ENCODE results near the gene ZIC4.

The ZIC4 gene

DNA sequence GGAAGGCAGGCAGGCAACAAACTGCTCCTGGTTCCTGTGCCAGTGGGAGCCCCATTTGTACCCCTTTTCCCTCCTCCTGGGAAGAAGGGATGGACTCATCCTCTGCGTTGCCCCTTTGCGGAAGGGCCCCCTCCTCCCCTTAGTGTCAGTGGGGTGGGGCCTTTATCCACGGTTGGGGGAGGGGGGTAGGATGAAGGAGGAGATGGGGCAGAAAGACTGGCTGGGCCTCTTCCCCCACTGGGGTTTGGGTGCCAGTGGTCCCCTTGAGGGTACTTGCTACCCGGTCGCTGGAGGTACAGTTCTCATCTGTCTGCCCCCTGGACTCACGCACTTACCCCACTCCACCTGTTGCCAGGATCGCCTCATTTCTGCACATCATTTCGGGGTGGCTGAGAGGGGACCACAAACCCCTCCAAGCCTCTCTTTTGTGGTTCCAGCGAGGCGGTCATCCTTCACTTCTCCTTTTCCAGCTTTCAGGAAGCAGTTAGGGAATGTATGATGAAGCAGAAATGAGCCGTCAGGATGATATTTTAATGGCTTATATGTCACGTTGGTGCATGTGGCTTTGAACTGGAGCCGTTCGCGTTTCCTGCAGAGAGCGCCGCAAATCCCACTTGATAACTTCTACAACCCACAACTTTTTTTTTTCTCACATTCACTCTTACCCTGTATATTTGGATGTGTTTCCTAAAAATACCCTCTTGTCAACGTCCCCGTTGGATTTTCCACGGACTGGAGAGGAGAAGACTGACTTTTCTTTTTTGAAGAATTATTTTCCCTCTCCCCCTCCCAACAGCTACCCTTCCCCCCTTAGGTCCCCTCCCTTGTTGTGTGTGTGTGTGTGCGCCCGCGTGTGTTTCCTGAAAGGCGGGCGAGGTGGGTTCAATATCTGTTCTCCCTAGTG lies at the start of gene ZIC4:
Gene ZIC4, minus strand, starts transcription at position 516 of the 904 bp plus-strand sequence. CDS start 3,746 bp downstream, outside the sequence.
- no peak for DNase-seq (ENCODE audit: low spot score)

DNA sequence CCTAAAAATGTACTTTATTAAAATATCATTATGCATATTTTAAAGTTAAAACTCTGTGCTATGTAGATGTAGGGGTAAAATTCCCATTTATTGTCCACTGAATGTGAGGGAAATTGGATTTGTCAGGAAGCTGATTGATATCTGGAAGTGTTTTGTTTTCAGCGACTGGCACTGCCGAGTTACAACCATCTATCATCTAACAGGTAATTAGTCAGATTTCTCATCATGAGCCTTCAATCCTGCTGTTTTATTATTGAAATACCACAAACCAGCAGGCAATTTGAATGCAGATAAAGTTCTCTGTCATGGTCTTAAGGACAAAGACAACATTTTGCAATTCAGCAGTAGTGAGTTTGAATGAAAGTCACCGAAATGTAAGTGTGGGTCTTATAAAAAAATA lies 43.3 kb upstream of the ZIC4 start:
- DNase-seq (ENCODE audit: low spot score), result no peak

DNA sequence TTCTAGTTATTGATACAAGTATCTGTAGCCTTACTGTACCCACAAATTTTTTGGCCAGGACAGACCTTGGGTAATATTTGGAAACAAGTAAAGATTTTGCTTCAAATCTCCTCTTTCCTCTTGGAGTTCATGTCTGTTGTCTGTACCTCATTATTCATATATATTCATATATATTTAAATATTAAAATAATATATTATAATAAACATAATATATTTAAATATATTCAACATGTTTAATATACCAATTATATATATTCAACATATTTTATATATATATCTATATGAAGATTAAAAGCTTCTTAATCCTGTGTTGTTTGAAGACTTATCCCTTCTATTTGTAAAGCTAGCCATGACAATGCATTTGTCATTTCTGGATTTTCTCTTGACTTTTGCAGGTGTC lies 40.9 kb upstream of the ZIC4 start:
- no peak for DNase-seq (ENCODE audit: low spot score)

DNA sequence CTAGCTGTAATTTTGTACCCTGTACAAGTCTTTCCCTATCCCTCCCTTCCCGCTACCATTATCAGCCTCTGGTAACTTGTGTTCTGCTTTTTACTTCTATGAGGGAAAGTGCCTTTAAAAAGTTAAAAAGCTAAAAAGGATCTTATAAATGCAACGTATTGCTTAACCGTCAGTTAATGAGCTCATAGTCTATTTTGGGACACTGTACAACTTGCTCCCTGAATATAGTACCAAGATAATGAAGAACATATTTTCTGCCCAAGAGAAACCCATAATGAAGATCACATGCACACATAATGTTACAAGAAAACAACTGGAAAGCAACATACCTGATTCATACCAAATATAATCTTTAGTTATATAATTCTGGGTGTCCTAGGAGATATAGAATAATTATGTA lies 25.4 kb upstream of the ZIC4 start:
- DNase-seq (ENCODE audit: low spot score), result no peak

DNA sequence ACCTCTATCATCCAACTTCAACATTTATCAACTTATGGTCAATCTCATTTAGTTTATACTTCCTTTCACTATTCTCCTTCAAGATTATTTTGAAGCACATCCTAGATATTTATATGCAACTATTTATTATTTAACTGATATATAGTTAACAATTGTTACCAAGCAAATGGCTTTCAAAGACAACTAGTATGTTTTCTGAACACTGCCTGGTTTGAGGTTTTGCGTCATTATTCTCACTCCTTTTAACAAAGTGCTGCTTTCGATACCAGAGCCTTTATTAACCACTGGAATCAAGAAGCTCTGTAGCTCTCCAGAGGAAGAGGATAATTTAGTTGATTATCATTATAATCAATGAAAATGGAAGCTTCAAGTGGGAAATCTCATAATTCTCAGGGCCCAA lies 22.4 kb upstream of the ZIC4 start:
- no peak for DNase-seq (ENCODE audit: low spot score)

DNA sequence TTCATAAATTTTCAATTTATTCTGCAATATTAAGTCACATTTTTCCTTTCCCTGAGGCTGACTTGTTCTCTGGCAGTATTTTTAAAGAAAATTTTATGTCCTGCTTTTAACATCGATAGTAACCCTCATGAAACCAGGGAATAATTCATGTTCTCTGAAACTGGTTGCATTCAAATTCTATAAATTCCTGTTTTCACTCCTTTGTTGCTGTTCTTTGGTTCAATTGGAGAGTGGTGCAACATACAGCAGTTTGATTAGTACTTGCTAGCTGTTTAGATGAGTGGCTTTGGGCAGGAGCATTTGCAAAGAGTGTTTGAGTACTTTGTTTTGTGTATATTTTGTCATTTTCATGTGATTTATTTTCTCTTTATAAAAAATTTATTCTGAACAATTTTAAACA lies 22.0 kb upstream of the ZIC4 start:
- no peak for DNase-seq (ENCODE audit: low spot score)

DNA sequence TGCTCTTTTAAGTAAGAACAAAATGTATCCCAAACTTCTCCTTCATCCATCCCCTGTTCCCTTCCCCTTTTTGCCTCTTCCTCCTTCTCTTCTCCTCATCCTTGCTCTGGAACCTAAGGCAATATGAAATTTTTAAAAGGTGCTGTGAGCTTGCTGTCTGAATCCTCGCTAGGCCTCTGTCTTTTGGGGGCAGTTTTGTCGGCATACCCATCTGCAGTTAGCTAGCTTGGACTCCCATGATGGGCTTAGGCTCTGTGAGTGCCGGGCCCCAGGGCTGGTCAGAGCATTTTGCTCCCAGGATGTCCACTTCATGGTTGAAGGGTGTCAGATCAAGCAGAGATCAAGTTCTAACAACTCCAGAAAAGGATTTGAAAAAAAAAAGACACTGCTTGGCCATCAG lies 21.4 kb upstream of the ZIC4 start:
- no peak for DNase-seq (ENCODE audit: low spot score)

DNA sequence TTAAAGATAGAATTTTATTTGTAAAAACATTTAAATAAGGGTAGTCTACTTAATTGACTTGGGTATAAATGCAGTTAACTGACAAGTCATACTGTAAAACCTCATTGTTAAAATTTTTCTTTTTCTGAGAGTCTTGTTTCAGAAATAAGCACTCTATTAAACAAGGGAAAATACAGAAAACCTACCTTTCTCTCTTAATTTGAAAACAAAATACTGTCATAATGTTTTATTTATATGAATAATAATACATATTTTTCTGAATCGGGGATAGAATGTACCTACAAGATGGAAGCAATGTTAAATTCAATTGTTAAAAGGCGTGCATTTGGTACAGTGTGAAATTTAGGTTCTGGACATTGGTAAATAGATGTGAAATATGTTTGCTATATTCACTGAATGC lies 20.6 kb upstream of the ZIC4 start:
- no peak for DNase-seq (ENCODE audit: low spot score)

DNA sequence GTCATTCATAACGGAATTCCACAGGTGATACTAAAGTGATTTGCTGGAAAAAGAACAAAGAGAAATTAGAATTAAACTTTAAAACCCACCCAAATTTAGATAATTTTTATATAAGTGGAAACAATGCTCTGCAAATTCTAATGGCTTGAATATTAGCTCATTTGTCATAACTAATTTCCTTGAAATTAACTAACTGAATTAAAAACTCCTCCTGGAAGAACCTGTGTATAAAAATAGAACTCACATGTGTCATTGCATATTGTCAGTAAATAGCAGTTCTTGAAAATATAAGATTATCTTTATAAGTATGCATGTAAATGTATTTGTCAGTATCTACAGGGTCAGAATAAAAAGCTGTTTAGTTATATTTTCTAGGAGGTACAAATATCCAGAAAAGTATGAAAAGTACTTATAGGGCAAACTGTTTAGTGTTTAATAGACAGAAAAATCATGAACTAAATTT lies 19.1 kb upstream of the ZIC4 start:
- no peak for DNase-seq (ENCODE audit: low spot score)

DNA sequence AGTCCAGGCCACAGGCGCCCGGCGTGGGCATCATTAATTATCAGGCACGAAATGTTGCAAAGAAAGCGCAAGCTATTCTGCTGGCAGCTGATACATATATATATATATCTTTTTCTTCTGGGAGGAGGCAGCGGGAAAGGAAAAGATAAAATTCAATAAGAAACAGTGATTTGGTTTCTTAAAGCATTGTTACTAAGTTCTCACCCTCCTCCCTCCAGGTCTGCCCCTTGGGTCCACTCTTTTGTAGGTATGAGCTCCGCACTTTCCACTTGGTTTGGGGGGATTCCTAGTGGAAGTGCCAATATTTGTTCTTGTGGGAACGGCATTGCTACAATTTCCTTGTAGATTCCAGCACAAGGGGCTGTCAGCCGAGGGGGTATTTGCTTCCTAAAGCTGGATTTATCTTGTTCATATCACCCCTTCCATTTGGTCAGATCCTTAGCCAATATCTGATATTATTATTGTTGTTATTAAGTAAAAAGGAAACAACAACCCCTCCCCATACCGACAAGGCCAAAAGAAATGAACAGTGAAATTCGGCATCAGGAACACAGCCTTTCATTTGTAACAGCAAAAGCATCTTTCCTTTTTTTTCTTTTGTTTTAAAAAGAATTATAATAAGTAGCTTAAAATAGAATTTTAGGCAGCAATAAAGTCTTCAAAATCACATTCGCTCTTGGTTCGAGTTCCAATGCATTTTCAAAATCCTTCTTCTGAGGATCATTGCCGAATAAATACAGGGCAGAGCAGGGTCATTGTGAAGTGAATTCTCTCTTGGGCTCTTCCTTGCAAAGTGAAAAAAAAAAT lies 18.4 kb upstream of the ZIC4 start:
- no peak for DNase-seq (ENCODE audit: low spot score)

DNA sequence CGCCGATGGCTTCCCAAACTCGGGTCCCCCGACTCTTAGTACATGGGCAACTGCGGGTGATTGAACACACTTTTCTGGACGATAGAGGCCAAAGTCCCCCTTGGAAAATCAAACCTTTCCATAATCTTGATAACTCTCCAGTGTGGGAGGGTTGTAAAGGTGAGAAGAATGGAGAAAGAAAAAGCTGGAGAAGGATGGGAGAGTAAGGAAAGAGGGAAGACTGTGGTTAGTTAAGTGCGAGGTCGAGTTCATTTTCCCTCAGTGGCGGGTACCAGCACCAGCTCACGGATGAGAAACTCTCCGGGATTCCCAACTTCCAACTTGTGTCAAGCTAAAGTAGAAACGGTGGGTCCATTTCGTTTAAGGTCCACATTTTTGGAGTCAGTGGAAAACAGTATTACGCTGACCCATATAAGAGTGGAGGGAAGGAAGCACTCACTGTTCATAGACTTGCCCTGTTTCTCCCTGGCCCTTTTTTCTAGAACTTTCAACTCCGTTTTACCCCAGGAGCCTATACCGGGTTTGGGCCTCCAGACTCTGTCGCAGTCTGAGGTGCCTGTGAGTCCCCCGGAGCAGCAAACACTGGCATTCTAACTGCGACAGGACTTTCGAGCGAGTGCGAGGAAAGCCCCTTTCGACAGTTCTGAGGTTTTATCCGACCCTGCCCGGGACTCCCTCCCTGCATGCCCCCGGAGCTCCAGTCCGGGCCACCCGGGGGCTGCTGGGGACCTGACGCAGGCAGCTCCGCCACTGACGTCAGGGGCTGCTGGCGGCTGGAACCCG lies 17.6 kb upstream of the ZIC4 start:
- no peak for DNase-seq (ENCODE audit: low spot score)

DNA sequence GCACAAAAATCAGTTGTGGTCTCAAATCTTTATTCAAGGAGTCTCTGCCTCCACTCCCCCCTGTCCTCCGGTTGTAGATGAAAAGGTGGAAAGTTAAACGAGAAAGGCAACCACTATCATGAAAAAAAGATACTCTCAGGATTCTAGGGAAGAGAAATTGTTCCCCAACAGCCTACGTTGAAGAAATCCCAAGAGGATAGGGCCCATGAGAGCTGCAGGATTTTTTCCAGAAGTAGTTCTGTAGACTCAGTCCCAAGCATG lies 17.1 kb upstream of the ZIC4 start:
- DNase-seq (ENCODE audit: low spot score), result no peak

DNA sequence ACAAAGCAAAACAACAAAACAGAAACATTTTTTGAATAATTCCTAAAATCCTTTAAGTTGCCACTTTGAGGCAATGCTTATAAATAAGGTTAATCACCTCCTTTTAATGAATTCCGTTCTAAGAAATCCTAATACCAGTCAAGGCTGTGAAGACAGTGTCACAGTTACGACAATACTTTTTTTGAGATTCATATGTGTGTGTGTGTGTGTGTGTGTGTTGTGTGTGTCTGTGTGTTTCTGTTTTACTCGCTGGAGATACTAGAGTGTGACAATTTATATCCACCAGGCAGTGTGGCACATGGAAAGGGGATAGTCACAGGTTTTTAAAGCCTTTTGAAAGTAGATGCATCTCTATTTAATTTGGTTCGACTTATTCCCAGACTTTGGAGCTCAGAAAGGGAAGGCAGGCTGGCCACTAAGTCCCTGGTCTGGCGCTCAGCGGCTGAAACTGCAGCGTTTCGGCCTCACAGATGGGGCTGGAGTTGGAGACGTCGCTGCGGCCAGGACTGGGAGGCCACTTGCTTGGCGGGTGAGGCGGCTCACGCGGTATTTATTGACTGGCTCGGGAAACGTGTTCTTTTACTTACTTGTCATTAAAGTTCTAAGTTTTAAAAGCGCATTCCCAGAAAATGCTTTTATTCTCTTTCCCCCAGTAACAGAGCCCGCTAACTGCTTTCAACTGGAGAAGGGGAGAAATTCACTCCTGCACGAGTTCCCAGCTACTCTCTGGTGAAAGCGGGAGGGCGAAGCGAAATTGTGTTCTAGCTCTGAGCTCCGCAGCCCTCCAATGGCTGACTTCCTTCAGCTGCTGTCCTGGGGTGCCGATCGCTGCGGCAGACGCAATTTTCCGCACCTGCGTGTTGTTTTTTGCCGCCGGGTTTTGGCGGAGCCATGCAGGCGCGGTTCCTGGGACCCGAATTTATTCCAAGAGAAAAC lies 16.5 kb upstream of the ZIC4 start:
- no peak for DNase-seq (ENCODE audit: low spot score)

DNA sequence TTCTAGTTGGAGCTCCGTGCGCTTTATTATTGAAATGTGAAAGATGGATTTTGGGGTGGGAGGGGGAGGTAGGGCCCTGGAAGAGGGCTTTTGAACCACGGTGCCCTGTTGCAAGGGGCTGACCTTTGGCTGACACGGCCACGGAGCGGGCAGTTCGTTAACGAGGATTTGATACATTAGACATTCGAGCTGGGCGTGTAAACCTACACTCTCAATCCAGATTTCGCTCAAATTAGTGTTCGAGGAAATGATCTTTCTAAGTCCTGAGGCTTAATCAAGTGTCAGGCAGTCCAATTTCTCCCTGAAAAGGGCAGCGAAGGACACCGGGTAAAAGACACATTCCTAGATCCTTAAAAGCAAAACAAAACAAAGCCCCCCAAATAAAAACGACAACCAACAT lies 15.9 kb upstream of the ZIC4 start:
- DNase-seq (ENCODE audit: low spot score), result no peak

DNA sequence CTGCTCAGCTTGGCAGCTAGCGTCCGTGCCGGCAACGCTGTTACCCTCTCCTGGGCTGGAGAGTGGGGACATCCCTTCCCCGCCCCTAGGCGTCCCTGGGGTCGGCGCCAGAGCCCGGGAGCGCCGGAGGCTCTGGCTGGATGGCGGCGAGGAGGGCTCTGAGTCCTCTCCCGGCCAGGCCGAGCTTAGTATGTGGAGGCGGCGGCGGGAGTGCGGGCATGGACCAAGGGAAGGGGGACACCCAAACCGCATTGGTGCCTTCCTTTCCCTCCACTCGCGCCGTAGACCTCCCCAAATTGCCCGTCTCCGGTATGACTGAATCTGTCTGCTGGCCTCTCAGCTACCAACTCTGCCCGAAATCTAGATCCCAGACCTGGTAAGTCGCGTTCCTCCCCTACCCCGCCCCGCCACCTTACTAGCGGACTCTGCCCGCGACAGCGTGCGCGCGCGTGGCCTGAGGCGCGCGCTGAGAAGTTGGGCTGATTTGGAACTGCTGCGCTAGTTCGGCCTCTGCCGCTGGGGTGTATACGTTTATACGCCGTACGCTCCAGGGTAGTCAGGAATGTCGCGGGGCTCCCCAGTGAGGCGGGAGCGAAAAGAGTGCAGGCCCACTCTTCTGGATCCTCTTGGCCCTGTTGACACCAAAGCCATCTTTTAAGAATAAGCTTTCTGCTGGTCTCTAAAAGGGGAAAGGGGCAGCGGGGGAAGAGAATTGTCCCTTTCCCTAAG lies 15.0 kb upstream of the ZIC4 start:
- no peak for DNase-seq (ENCODE audit: low spot score)

DNA sequence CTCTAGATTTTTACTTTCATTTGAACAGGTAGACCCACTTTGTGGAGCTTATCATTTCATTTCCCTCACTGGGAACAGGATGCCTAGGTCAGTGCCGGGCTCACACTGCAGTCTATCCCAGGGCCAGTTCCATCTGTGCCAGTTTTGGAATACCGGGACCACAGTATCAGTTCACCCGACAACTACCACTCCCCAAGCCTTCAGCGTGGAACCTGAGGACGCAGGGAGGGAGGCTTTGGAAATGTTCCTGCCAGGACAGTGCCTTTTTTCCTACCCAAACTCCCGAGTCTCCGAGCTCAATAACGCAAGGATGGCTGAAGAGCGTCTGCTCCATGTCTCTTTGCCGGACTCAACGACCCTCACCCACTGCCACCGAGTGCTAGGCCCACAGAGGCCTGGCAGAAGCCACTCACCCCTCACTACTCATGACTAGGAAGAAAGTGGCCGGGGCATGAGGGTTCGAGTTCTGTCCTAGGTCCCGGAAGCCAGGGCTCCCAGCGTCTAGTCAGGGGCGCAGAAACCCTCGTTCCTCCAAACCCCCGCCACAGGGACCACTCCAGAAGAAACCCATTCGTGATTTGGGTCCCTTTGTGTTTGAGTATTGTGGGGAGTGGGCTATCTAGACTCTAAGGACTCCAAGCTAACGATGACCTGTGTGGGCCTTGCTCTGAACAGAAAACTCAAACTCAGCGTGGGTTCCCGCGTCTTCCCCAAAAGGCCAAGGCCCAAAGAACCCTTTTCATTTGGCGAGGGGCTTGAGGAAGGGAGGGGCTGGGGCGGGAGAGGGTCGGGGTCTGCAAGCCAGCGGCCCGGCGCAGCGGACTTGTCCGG lies 14.2 kb upstream of the ZIC4 start:
- no peak for DNase-seq (ENCODE audit: low spot score)

DNA sequence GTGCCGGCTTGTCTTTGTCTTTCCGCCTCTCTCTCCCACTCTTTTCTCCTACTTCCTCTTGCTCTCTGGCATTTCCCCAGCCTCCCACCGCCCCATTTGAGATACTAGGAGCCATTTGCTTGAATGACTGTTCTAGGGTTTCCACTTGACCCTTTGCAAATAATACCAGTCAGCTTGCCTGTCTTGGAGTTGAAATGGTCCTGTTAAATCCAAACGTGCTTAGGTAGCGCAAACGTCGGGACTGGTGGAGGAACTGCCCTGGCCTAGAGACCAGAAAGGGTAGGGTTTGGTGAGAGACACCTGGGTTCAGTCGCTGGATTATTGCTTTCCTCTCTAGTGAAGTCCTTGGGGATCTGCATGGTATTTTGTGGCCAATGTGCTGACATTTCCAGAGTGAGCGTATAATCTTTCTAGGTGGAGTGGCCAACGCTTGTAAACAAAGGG lies 13.5 kb upstream of the ZIC4 start:
- no peak for DNase-seq (ENCODE audit: low spot score)

DNA sequence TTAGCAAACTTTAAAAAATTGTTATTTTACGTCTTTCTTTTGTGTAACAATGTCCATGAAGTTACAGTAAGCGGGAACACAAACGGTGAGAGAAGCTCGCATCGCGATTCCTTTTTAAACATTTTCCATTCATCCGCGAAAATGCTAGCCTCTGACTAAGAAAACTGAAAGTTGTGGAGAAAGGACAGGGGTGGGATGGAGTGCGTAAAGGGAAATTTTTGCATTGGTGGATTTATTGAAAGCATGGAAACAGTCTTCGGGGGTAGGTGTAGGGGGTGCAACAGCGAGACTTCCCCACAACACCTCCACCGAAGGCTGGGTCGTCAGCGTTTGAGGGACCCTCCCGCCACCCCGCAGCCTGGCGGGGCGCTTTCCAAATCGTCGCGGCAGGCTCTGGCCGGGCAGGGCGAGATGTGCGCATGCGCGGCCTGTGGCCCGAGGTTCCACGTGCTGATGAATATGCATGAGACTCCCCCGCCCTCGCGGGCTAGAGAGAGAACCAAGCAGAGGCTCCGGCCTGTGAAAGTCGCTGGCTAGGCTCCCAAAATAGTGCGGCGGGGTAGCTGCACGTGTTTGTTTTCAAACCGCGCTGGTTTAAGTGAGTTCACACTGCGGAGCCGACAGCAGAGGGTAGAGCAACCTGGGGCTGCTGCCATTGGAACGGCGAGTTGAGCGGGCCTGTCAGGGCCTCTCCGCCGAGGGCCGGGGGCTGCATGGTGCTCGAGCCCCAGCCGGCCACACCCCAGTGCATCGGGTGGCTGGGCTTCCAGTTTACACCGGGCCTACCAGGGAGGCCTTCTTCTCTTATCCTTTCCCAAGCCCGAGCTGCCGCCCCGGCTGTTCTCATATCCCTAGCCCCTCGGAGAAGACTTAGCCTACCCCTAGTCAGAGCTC lies 12.7 kb upstream of the ZIC4 start:
- no peak for DNase-seq (ENCODE audit: low spot score)

DNA sequence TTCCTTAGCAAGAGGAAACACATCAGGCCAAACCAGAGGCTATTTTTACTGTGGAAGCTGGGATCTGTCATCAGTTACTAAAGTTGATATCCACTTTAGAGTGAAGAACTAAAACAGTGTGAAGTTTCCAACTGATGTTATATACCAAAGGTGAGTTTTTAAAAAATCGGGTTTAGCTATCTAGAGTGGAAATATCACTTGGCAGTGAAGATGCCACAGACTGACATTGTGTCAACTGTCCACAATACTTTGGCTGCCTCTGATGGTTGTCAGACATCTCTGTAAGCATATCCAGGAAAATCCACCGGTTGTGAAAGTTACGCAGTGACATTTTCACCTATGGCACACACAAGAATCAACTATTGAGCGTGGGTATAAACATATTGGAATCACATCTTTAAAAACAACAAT lies 12.0 kb upstream of the ZIC4 start:
- DNase-seq (ENCODE audit: low spot score), result no peak

Measured in NAMALWA (cell line).